ENCODE measurements around the gene ACAD9. TPM values are rescaled to one million over a fixed set of nuclear protein-coding genes. Genes with fewer than 3 reads are reported as not detected.

Gene ACAD9
- total and polyA plus RNA-seq, 8 donors, result 17.1 to 160 (median 23.4) TPM

GRCh38 chr3:128942161-128942952 lies 62.9 kb downstream of the ACAD9 start:
- no peak overlapping the region for H3K27ac ChIP-seq

DNA sequence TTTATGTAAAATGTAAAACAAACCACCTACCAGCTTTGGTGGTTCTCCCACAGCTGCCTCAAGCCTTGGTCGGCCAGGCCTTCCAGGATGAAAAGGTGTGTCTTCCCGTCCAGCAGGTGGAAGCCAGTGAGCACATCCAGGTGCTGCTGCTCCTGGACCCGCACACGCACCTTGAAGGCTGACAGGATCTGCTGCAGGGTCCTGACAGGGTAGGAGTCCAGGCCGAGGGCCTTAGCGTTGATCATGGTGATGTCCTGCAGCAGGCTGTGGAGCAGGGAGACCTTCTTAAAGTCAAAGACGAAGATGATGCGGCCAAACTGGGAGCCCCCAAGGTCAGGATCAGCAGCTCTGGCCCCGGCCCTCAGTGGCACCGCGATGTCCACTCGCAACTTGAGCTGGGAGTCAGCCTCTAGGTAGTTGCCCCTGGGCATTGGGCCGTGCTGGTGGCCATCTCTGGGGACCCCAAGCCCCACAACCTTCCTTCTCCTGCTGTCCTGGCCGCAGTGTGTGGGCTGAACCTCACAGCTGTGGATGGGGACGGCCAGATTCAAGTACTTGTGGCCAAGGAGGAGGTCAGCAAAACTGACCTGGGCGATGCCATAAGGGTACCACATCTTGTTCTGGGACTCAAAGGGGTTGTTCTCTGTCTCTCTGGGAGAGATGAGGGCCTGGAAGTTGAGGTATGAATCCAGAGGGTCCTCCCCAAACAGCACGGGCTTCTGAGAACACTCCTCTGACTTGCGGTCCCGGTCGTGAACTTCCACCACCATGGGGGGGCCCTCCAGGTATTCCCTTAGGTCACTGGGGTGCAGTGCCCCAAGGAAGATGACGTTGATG lies 65.8 kb downstream of the ACAD9 start:
- H3K27ac ChIP-seq, result peak overlapping the region in 1 of 5 donors; percentile 46
- intact Hi-C loops (cut with DNase I; ENCODE audit: low total_unique reads), result no loop called here
- TF ChIP-seq POLR2AphosphoS5 (IDR thresholded peaks at IDR 0.05) (no peak), POLR2A (IDR thresholded peaks at IDR 0.05) (no peak)
- no peaks in the 10 kb centered on the region for H3K36me3 ChIP-seq
- H3K9me3 ChIP-seq, result no peaks in the 10 kb centered on the region
- H3K4me1 ChIP-seq, result peaks cover 0 to 16% (median 4%) of the 10 kb centered on the region in 4 donors
- WGBS, 5 donors, result 84 to 91% (median 88%) methylated on average over 13 to 21 of the region's 21 CpGs
- H3K27me3 ChIP-seq, result no peaks in the 10 kb centered on the region
- no peak for DNase-seq
- no peak overlapping the region for H3K4me3 ChIP-seq

More at GRCh38 chr3:128942161-128942952, 62.9 kb downstream of the ACAD9 start:
- Histone ChIP-seq H3K4me3 (no peak overlapping the region), H3K27me3 (no peaks in the 10 kb centered on the region), H3K36me3 (no peaks in the 10 kb centered on the region), H3K9me3 (no peaks in the 10 kb centered on the region), H3K4me1 (peaks cover 0 to 16% (median 4%) of the 10 kb centered on the region in 4 donors)
- WGBS, 5 donors, result 71 to 80% (median 75%) methylated on average over 12 to 15 of the region's 15 CpGs
- DNase-seq, result no peak
- TF ChIP-seq, protein P1, sequence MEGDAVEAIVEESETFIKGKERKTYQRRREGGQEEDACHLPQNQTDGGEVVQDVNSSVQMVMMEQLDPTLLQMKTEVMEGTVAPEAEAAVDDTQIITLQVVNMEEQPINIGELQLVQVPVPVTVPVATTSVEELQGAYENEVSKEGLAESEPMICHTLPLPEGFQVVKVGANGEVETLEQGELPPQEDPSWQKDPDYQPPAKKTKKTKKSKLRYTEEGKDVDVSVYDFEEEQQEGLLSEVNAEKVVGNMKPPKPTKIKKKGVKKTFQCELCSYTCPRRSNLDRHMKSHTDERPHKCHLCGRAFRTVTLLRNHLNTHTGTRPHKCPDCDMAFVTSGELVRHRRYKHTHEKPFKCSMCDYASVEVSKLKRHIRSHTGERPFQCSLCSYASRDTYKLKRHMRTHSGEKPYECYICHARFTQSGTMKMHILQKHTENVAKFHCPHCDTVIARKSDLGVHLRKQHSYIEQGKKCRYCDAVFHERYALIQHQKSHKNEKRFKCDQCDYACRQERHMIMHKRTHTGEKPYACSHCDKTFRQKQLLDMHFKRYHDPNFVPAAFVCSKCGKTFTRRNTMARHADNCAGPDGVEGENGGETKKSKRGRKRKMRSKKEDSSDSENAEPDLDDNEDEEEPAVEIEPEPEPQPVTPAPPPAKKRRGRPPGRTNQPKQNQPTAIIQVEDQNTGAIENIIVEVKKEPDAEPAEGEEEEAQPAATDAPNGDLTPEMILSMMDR (IDR thresholded peaks at IDR 0.05), result no peak
- TF ChIP-seq POLR2A (IDR thresholded peaks at IDR 0.05), result no peak
- TF ChIP-seq EP300 (IDR thresholded peaks at IDR 0.05), result no peak
- TF ChIP-seq POLR2AphosphoS5 (IDR thresholded peaks at IDR 0.05), result no peak
- intact Hi-C loops (cut with DNase I; ENCODE audit: low total_unique reads), result no loop called here

- H3K36me3 ChIP-seq, result no peaks in the 10 kb centered on the region
- H3K9me3 ChIP-seq, result no peaks in the 10 kb centered on the region
- 73 to 82% (median 76%) methylated on average over 2 to 3 of the region's 3 CpGs for WGBS, 5 donors
- H3K27me3 ChIP-seq, result no peaks in the 10 kb centered on the region
- peak overlapping the region in 1 of 5 donors; percentile 46 for H3K27ac ChIP-seq
- intact Hi-C loops (cut with DNase I; ENCODE audit: low total_unique reads), result no loop called here
- no peak for DNase-seq
- H3K4me3 ChIP-seq, result no peak overlapping the region
- TF ChIP-seq POLR2AphosphoS5 (IDR thresholded peaks at IDR 0.05) (no peak), EP300 (IDR thresholded peaks at IDR 0.05) (no peak), POLR2A (IDR thresholded peaks at IDR 0.05) (no peak)
- TF ChIP-seq, protein P1 (IDR thresholded peaks at IDR 0.05), result no peak
- peaks cover 0 to 16% (median 4%) of the 10 kb centered on the region in 4 donors for H3K4me1 ChIP-seq
Measured at GRCh38 chr3:128945878-128946175, 66.4 kb downstream of the ACAD9 start.

DNA sequence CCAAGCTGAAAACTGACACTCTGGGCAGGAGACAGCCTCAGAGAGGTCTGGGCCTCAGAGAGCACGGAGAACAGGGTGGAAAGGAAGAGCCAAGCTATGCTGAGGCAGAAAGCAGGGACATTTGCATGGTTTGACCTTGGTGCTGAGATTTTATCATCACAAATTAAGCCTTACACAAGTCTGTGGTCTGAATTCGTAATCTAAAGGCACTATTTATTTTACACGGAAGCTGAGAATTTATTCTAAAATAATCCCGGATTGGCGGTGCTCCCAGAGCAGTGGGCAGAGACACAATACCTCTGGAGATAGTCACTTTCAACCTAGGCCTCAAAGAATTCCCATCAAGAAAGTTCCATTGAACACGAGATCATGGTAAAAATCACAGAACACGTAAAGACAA lies 67.0 kb downstream of the ACAD9 start:
- Histone ChIP-seq H3K36me3 (no peaks in the 10 kb centered on the region), H3K27me3 (no peaks in the 10 kb centered on the region), H3K9me3 (no peaks in the 10 kb centered on the region), H3K4me1 (peaks cover 0 to 16% (median 4%) of the 10 kb centered on the region in 4 donors), H3K27ac (peak overlapping the region in 1 of 5 donors; percentile 46), H3K4me3 (no peak overlapping the region)
- TF ChIP-seq, protein P1 (IDR thresholded peaks at IDR 0.05), result no peak
- no peak for TF ChIP-seq POLR2A (IDR thresholded peaks at IDR 0.05)
- TF ChIP-seq EP300 (IDR thresholded peaks at IDR 0.05), result no peak
- no peak for TF ChIP-seq POLR2AphosphoS5 (IDR thresholded peaks at IDR 0.05)
- intact Hi-C loops (cut with DNase I; ENCODE audit: low total_unique reads), result no loop called here
- WGBS, 5 donors, result 27 to 63% (median 43%) methylated on average over 7 of the region's 7 CpGs
- DNase-seq, result no peak
